C4-2B (cell line): Measurements from ENCODE around the gene LDLRAD2.

Source experiments
- ZFX ChIP-seq: fragments of 450-650 bp; IDR thresholded peaks from 2 replicates; pipeline ENCODE4 v1.6.1; 2017
- TF ChIP-seq, protein P1 (sequence below): fragments of 450-650 bp; conservative IDR thresholded peaks from 2 replicates; pipeline ENCODE4 v1.5.1; 2017; ENCODE audit warnings: mild to moderate bottlenecking

DNA sequence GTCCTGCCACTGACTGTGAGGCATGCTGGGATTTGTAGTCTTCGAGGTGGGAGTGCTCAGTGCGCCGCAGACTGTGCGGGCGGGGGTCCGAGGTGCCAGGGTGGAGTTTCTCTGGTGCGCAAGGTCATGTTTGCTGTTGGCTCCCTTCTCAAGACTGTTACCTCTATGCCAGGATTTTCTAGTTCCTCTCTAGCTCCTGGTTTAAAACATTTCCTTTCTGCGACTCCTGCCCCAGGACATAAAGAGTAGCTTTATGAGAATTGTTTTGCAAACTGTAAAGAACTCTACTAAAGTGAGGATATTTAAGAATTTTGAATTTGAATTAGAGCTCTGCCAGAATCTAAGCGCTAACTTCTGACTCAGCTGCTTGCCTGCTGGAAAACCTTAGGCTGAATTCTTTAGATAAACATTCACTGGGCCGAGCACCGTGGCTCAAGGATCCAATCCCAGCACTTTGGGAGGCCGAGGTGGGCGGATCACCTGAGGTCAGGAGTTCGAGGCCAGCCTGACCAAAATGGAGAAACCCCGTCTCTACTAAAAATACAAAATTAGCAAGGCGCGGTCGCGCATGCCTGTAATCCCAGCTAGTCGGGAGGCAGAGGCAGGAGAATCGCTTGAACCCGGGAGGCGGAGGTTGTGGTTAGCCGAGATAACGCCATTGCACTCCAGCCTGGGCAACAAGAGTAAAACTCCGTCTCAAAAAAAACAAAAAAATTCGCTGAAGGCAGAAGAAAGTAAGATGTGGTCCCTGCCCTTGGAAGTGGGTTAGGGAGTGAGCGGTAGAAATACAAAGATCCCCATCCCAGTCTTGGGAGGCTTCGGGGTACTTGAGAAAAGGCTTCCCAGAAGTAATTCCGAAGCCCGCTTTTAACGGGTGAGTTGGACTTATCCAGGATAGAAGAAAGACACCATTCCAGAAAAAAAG is 28.1 kb upstream of the LDLRAD2 start:
- TF ChIP-seq, protein P1, sequence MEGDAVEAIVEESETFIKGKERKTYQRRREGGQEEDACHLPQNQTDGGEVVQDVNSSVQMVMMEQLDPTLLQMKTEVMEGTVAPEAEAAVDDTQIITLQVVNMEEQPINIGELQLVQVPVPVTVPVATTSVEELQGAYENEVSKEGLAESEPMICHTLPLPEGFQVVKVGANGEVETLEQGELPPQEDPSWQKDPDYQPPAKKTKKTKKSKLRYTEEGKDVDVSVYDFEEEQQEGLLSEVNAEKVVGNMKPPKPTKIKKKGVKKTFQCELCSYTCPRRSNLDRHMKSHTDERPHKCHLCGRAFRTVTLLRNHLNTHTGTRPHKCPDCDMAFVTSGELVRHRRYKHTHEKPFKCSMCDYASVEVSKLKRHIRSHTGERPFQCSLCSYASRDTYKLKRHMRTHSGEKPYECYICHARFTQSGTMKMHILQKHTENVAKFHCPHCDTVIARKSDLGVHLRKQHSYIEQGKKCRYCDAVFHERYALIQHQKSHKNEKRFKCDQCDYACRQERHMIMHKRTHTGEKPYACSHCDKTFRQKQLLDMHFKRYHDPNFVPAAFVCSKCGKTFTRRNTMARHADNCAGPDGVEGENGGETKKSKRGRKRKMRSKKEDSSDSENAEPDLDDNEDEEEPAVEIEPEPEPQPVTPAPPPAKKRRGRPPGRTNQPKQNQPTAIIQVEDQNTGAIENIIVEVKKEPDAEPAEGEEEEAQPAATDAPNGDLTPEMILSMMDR = no peak
- no peak for TF ChIP-seq ZFX
